H1 (cell line): ENCODE results near the gene GRPR. TPM values are rescaled to one million over a fixed set of nuclear protein-coding genes. Genes with fewer than 3 reads are reported as not detected.
A peak's percentile ranks its signal among the peaks of the same experiment; 100 is the strongest.

Source experiments
- CTCF ChIA-PET: fragments of 300-600 bp; sonication (Branson Sonifier 250); formaldehyde crosslinking; loops from one replicate; lab custom pipeline; 2021; ENCODE audit not compliant: partially characterized antibody; lab: Charles Lee
- POLR2A ChIA-PET: fragments of 300-600 bp; sonication (Branson Sonifier 250); formaldehyde crosslinking; loops from one replicate; lab custom pipeline; 2021; ENCODE audit warnings: inconsistent platforms; ENCODE audit not compliant: partially characterized antibody; lab: Charles Lee
- DNase-seq, 2 experiments: peaks; one replicate each; pipeline versions ENCODE4 v3.0.0 to v3.0.0-alpha.2; 2010 to 2022; ENCODE audit warnings: low spot score in 2 of 2, low read depth in 1 of 2, mixed read lengths in 1 of 2
- FAIRE-seq: peaks from 2 replicates; lab custom pipeline; 2011; peaks lifted over from hg19 to GRCh38; lab: Jason Lieb, UNC
- H2AFZ ChIP-seq: 2 replicates; pipeline ENCODE4 v1.8.1; 2012; ENCODE audit warnings: low read length, inconsistent platforms
- H2AK5ac ChIP-seq: 2 replicates; pipeline ENCODE4 v1.6.1; 2013; ENCODE audit warnings: low read depth, low read length
- H2BK120ac ChIP-seq: replicated peaks from 2 replicates; pipeline ENCODE3; 2013; ENCODE audit warnings: low read depth, low read length, inconsistent platforms
- H2BK12ac ChIP-seq: 2 replicates; pipeline ENCODE4 v1.6.1; 2013; ENCODE audit warnings: low read depth, low read length
- H2BK15ac ChIP-seq: 2 replicates; pipeline ENCODE4 v1.6.1; 2013; ENCODE audit warnings: low read length
- H2BK20ac ChIP-seq: 2 replicates; pipeline ENCODE4 v1.6.1; 2013; ENCODE audit warnings: low read length
- H2BK5ac ChIP-seq: 2 replicates; pipeline ENCODE4 v1.6.1; 2013; ENCODE audit warnings: low read depth, low read length
- H3K14ac ChIP-seq: 2 replicates; pipeline ENCODE4 v1.6.1; 2013; ENCODE audit warnings: inconsistent platforms; ENCODE audit not compliant: insufficient read length
- H3K18ac ChIP-seq: 2 replicates; pipeline ENCODE4 v1.6.1; 2013; ENCODE audit warnings: low read length; ENCODE audit errors: extremely low read depth
- H3K23ac ChIP-seq: 2 replicates; pipeline ENCODE4 v1.6.1; 2013; ENCODE audit warnings: inconsistent platforms; ENCODE audit not compliant: insufficient read length
- H3K23me2 ChIP-seq: 2 replicates; pipeline ENCODE4 v1.6.1; 2013; ENCODE audit warnings: low read depth, low read length
- H3K27ac ChIP-seq: 2 replicates; pipeline ENCODE4 v1.6.1; 2011; ENCODE audit warnings: low read depth, low read length, inconsistent platforms
- H3K27me3 ChIP-seq, 4 experiments: replicated peaks in 1 of 4; 1 replicate in 1 of 4; 2 replicates in 3 of 4; pipeline versions ENCODE4 v1.6.1 to v1.8.1; 2011 to 2013; ENCODE audit warnings: low read length in 3 of 4, mild to moderate bottlenecking in 3 of 4, inconsistent platforms in 2 of 4, mixed read lengths in 2 of 4, moderate library complexity in 1 of 4; ENCODE audit not compliant: control insufficient read depth in 3 of 4, insufficient read depth in 3 of 4; ENCODE audit errors: extremely low read depth in 1 of 4
- H3K36me3 ChIP-seq, 4 experiments: 2 replicates each; pipeline versions ENCODE4 v1.6.1 to v1.8.1; 2011 to 2013; ENCODE audit warnings: mild to moderate bottlenecking in 4 of 4, low read length in 3 of 4, moderate library complexity in 2 of 4, control low read depth in 1 of 4, inconsistent platforms in 1 of 4; ENCODE audit not compliant: insufficient read depth in 4 of 4, control insufficient read depth in 2 of 4
- H3K4ac ChIP-seq: replicated peaks from 2 replicates; pipeline ENCODE3; 2013; ENCODE audit warnings: low read length, low read depth, mixed read lengths, inconsistent platforms; ENCODE audit not compliant: insufficient read length
- H3K4me1 ChIP-seq, 4 experiments: replicated peaks in 1 of 4; 1 replicate in 1 of 4; 2 replicates in 3 of 4; pipeline versions ENCODE4 v1.6.1 to v1.8.1; 2011 to 2013; ENCODE audit warnings: low read length in 3 of 4, inconsistent platforms in 2 of 4, mixed read lengths in 1 of 4; ENCODE audit not compliant: insufficient read depth in 4 of 4, control insufficient read depth in 3 of 4
- H3K4me2 ChIP-seq, 2 experiments: 2 replicates each; pipeline versions ENCODE4 v1.6.1 to v1.8.1; 2011 to 2013; ENCODE audit warnings: low read depth in 2 of 2, low read length in 2 of 2, control low read depth in 1 of 2, inconsistent platforms in 1 of 2, mild to moderate bottlenecking in 1 of 2; ENCODE audit not compliant: insufficient read depth in 1 of 2
- H3K4me3 ChIP-seq, 4 experiments: fragments of 200-600, 300-600 bp in 1 of 4; sonication (generic), shearing (Covaris generic), sonication (Bioruptor Twin) in 1 of 4; 2 replicates each; pipeline versions ENCODE4 v1.5.1 to v1.8.1; 2011 to 2016; ENCODE audit warnings: low read length in 4 of 4, low read depth in 3 of 4, control low read depth in 2 of 4, inconsistent platforms in 2 of 4, mild to moderate bottlenecking in 2 of 4, mixed read lengths in 1 of 4, moderate library complexity in 1 of 4; ENCODE audit not compliant: insufficient read depth in 2 of 4; ENCODE audit errors: extremely low read depth in 1 of 4
- H3K56ac ChIP-seq: replicated peaks from 2 replicates; pipeline ENCODE3; 2013; ENCODE audit warnings: low read depth, mild to moderate bottlenecking, mixed read lengths, low read length, inconsistent platforms; ENCODE audit not compliant: insufficient read length
- H3K79me1 ChIP-seq: 2 replicates; pipeline ENCODE4 v1.6.1; 2013; ENCODE audit warnings: low read depth, low read length, control low read depth
- H3K79me2 ChIP-seq, 2 experiments: 2 replicates each; pipeline versions ENCODE4 v1.6.1 to v1.8.1; 2012 to 2013; ENCODE audit warnings: low read length in 2 of 2, mild to moderate bottlenecking in 2 of 2, inconsistent platforms in 1 of 2; ENCODE audit not compliant: insufficient read depth in 2 of 2, control insufficient read depth in 1 of 2
- H3K9ac ChIP-seq, 4 experiments: replicated peaks in 1 of 4; 1 replicate in 1 of 4; 2 replicates in 3 of 4; pipeline versions ENCODE4 v1.6.1 to v1.8.1; 2011 to 2013; ENCODE audit warnings: low read depth in 3 of 4, low read length in 3 of 4, control low read depth in 2 of 4, mild to moderate bottlenecking in 2 of 4, moderate library complexity in 2 of 4, inconsistent platforms in 1 of 4; ENCODE audit errors: extremely low read depth in 1 of 4
- H3K9me3 ChIP-seq, 2 experiments: 2 replicates each; pipeline versions ENCODE4 v1.6.1 to v1.8.1; 2012 to 2013; ENCODE audit warnings: mild to moderate bottlenecking in 2 of 2, moderate library complexity in 2 of 2, control low read depth in 1 of 2, inconsistent platforms in 1 of 2, low read depth in 1 of 2, low read length in 1 of 2, mixed read lengths in 1 of 2; ENCODE audit not compliant: insufficient read depth in 2 of 2
- H4K20me1 ChIP-seq, 2 experiments: replicated peaks in 1 of 2; 2 replicates each; pipeline versions ENCODE3 to v1.8.1; 2011 to 2013; ENCODE audit warnings: inconsistent platforms in 2 of 2, low read length in 2 of 2, mild to moderate bottlenecking in 1 of 2; ENCODE audit not compliant: insufficient read depth in 2 of 2, control insufficient read depth in 1 of 2
- H4K5ac ChIP-seq: 2 replicates; pipeline ENCODE4 v1.6.1; 2013; ENCODE audit warnings: low read length, low read depth, mixed read lengths, inconsistent platforms; ENCODE audit not compliant: insufficient read length
- H4K8ac ChIP-seq: 2 replicates; pipeline ENCODE4 v1.8.0; 2013; ENCODE audit warnings: mild to moderate bottlenecking, moderate library complexity, low read length, inconsistent platforms; ENCODE audit not compliant: insufficient read depth; ENCODE audit errors: extremely low read depth
- H4K91ac ChIP-seq: replicated peaks from 2 replicates; pipeline ENCODE3; 2013; ENCODE audit warnings: low read length, mixed read lengths, inconsistent platforms; ENCODE audit not compliant: insufficient read length
- CHD1 ChIP-seq: IDR thresholded peaks from 2 replicates; pipeline ENCODE4 v1.6.1; 2012; ENCODE audit warnings: low read depth, low read length, improper control_type of control experiment
- JUND ChIP-seq: IDR thresholded peaks from 2 replicates; pipeline ENCODE4 v1.6.1; 2011; ENCODE audit warnings: mild to moderate bottlenecking, improper control_type of control experiment, low read length
- KDM1A ChIP-seq: fragments of 200-600, 300-600 bp; sonication (generic); IDR thresholded peaks from 2 replicates; pipeline ENCODE4 v1.7.1; 2016; ENCODE audit warnings: mild to moderate bottlenecking, low read length, borderline replicate concordance
- KDM5A ChIP-seq: fragments of 200-600 bp; IDR thresholded peaks from 2 replicates; pipeline ENCODE4 v1.7.1; 2012; ENCODE audit warnings: mild to moderate bottlenecking, low read length, inconsistent platforms, mixed read lengths
- POLR2AphosphoS5 ChIP-seq: IDR thresholded peaks from 2 replicates; pipeline ENCODE4 v1.6.1; 2011; ENCODE audit warnings: low read depth, low read length
- RNF2 ChIP-seq: fragments of 200-900, 300-1000 bp; sonication (generic); IDR thresholded peaks from 2 replicates; pipeline ENCODE4 v1.7.1; 2016; ENCODE audit warnings: borderline replicate concordance, low read depth, mild to moderate bottlenecking, antibody characterized with exemption, low read length; ENCODE audit not compliant: poor library complexity, severe bottlenecking; ENCODE audit errors: missing control alignments
- RXRA ChIP-seq: IDR thresholded peaks from 2 replicates; pipeline ENCODE4 v1.6.1; 2011; ENCODE audit warnings: low read depth, mild to moderate bottlenecking, low read length, moderate library complexity; ENCODE audit not compliant: insufficient read depth
- SAP30 ChIP-seq: fragments of 300-600 bp; sonication (generic); IDR thresholded peaks from 2 replicates; pipeline ENCODE4 v1.7.1; 2012; ENCODE audit warnings: low read length, moderate library complexity, mild to moderate bottlenecking, inconsistent platforms; ENCODE audit not compliant: insufficient read depth, insufficient replicate concordance
- SIX5 ChIP-seq: IDR thresholded peaks from 2 replicates; pipeline ENCODE4 v1.6.1; 2011; ENCODE audit warnings: mild to moderate bottlenecking, low read depth, low read length
- SP1 ChIP-seq: IDR thresholded peaks from 2 replicates; pipeline ENCODE4 v1.6.1; 2011; ENCODE audit warnings: low read depth, low read length
- SP2 ChIP-seq: IDR thresholded peaks from 2 replicates; pipeline ENCODE4 v1.6.1; 2012; ENCODE audit warnings: mild to moderate bottlenecking, low read length, inconsistent platforms
- TAF7 ChIP-seq: optimal IDR thresholded peaks from 2 replicates; pipeline ENCODE3; 2011; ENCODE audit warnings: low read depth, mild to moderate bottlenecking, inconsistent platforms, low read length, moderate library complexity, borderline replicate concordance
- ZNF274 ChIP-seq: IDR thresholded peaks from 2 replicates; pipeline ENCODE4 v1.7.0; 2012; ENCODE audit warnings: low read length, borderline replicate concordance; ENCODE audit errors: extremely low read depth
- WGBS, 2 experiments: shearing (Covaris generic) in 1 of 2; methylation state at CpG; one replicate each; pipeline versions ENCODE4 v1.1.6 to v1.1.7; 2013 to 2015; ENCODE audit warnings: low lambda C conversion rate in 2 of 2, mixed read lengths in 2 of 2, inconsistent platforms in 1 of 2, low coverage in 1 of 2, missing lambda C conversion rate in 1 of 2; ENCODE audit not compliant: insufficient replicate concordance in 2 of 2, insufficient coverage in 1 of 2, insufficient read length in 1 of 2; ENCODE audit errors: extremely low coverage in 1 of 2, missing lambda C conversion rate in 1 of 2; 5-methylcytosine and 5-hydroxymethylcytosine counted together
- polyA plus RNA-seq, 7 experiments: library from polyadenylated mRNA; depleted of rRNA in 3 of 7; stranded (reverse) in 5 of 7; unstranded in 2 of 7; fragments of >200 nt in 5 of 7; fragments of 200-250 nt in 2 of 7; gene quantifications; 1 replicate in 5 of 7; 2 replicates in 1 of 7; 4 replicates in 1 of 7; pipeline versions ENCODE4 v1.2.1 to v1.2.3, GENCODE V29; 2011 to 2013; ENCODE audit warnings: missing spikeins in 2 of 7, mixed read lengths in 2 of 7
- total RNA-seq: library from RNA; stranded (reverse); fragmentation: NEBNext Ultra II Directional; extraction: Animal tissue kit (Norgen Biotek cat#: 25700); gene quantifications from 2 replicates; pipeline ENCODE4 v1.2.1, GENCODE V29; 2021

Gene GRPR
- total and polyA plus RNA-seq, 2 of the 8 experiments (the other 6 are each of a cell fraction or from before 2014, with no cell fraction given), result 18.6 to 78.4 TPM

- Histone ChIP-seq H2BK5ac (peak overlapping the region; percentile 68; the same call in 1 of the 2 replicates), H3K79me2 (peaks cover 32 to 57% of the 10 kb centered on the region in 2 experiments), H3K4me1 (peaks cover 0 to 6% (median 0%) of the 10 kb centered on the region in 4 experiments; a peak in 3 of 7 replicates), H3K9me3 (peaks cover 3 to 6% of the 10 kb centered on the region in 2 experiments; a peak in 2 of 4 replicates), H3K9ac (peak overlapping the region in 1 of 4 experiments; percentile 12; a peak in 1 of 7 replicates), H3K56ac (no peak overlapping the region), H3K18ac (peak overlapping the region; percentile 78), H3K23ac (no peak overlapping the region), H4K8ac (no peak overlapping the region), H2BK120ac (no peak overlapping the region), H4K91ac (no peak overlapping the region), H2BK20ac (no peak overlapping the region; the same call in 1 of the 2 replicates), H3K79me1 (no peaks in the 10 kb centered on the region), H3K4me3 (peak overlapping the region; percentile 54 to 99 (median 66)), H2AFZ (no peak overlapping the region), H3K27ac (no peak overlapping the region), H3K4me2 (peak overlapping the region; percentile 66 to 81), H4K5ac (peak overlapping the region; percentile 74), H3K36me3 (peaks cover 0 to 32% (median 0%) of the 10 kb centered on the region in 4 experiments; a peak in 2 of 8 replicates), H3K4ac (no peak overlapping the region), H3K14ac (no peak overlapping the region), H3K23me2 (0 out of 2 replicates have a peak, but pooled peaks cover 2% of the 10 kb centered on the region), H4K20me1 (no peaks in the 10 kb centered on the region), H2AK5ac (no peak overlapping the region), H3K27me3 (no peaks in the 10 kb centered on the region), H2BK12ac (0 out of 2 replicates have a peak overlapping the region, but pooled peaks have one; percentile 68), H2BK15ac (no peak overlapping the region)
- 23% methylated on average over 7 of the region's 7 CpGs; no CpG with 5 or more reads in 1 of the 2 experiments for WGBS, 2 experiments
- ChIA-PET CTCF (interaction anchor here (1.2 to 2.7 kb wide), 2 partner anchors 12 to 502 kb away, joined by 3 to 12 read pairs; no protein-coding TSS in a partner anchor), POLR2A (no interaction called here)
- no peak for FAIRE-seq
- DNase-seq, result no peak
- TF ChIP-seq RNF2, result no peak
- TF ChIP-seq POLR2AphosphoS5, result no peak
- TF ChIP-seq JUND, result no peak
- no peak for TF ChIP-seq TAF7
- no peak for TF ChIP-seq SP1
- no peak for TF ChIP-seq ZNF274
- no peak for TF ChIP-seq KDM5A
- TF ChIP-seq KDM1A, result no peak
- TF ChIP-seq SP2, result no peak
- no peak for TF ChIP-seq CHD1
- no peak for TF ChIP-seq RXRA
- no peak for TF ChIP-seq SIX5
- TF ChIP-seq SAP30, result no peak
Observed at GRCh38 chrX:16124201-16124600, 836 bp downstream of the GRPR start.
